ENCODE measurements around the gene RHOC.

RHOC gene

DNA sequence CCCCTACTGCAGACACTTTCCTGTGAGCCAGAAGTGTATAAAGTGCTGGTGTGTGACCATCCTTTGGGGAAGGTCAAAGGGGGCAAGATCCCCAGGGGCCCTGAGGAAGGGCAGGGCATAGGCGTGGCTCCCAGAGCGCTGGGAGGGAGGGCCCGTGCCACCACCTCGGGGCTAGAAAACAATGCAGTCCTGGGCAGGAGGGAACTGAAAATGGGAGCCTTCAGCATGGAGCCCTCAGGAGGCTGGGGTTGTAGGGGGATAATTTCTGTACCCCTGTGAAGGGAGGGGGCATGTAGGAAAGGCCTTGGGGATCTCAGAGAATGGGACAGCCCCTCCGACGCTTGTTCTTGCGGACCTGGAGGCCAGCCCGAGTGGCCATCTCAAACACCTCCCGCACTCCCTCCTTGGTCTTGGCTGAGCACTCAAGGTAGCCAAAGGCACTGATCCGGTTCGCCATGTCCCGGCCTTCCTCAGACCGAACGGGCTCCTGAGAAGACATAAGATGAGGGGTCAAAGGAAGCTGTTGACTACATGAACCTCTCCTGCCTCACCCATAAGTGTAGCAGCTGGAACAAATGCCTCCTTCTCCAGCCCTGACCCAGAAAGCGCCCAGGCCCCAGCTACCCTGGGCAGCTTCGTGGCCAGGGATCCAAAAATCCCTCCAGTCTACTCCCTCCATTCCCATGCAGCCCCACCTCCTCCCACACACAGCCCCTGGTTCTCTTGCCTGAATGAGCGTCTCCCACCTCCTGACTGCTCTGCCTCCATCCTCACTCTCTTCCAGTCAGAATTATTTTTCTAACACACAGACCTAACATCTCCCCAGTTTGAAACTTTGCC is 5.5 kb downstream of the RHOC start:
- DNase-seq: no peak

DNA sequence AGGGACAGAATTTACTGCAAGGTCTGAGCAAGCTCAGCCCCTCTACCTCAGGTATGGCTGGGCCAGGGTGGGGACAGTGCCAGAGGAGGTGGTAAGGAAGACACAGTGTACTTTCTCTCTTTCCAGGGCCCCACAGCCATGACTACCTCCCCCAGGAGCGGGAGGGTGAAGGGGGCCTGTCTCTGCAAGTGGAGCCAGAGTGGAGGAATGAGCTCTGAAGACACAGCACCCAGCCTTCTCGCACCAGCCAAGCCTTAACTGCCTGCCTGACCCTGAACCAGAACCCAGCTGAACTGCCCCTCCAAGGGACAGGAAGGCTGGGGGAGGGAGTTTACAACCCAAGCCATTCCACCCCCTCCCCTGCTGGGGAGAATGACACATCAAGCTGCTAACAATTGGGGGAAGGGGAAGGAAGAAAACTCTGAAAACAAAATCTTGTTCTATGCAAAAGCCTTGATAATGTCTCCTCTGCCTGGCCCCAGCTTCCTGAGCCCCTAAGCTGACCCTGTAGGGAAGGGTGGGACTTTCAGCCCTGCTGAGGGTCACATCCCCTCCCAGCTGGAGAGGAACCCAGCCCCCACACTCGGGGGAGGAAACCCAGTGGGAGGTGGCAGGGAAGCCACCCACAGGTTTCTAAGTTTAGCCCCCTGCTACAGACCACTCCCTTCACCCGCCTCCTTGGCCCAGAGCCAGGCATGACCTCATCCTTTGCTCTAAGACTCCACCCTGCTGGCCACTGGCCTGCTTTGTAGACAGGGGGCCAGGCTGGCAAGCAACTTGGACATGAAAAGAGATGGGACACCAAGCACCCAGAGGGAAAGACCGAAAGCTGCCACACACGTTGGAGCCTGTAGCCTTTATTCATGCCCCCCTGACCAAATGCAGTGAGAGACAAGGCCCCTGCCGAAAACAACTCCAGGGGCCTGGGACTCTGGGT is 6.4 kb downstream of the RHOC start:
- peak; percentile 90 for DNase-seq

DNA sequence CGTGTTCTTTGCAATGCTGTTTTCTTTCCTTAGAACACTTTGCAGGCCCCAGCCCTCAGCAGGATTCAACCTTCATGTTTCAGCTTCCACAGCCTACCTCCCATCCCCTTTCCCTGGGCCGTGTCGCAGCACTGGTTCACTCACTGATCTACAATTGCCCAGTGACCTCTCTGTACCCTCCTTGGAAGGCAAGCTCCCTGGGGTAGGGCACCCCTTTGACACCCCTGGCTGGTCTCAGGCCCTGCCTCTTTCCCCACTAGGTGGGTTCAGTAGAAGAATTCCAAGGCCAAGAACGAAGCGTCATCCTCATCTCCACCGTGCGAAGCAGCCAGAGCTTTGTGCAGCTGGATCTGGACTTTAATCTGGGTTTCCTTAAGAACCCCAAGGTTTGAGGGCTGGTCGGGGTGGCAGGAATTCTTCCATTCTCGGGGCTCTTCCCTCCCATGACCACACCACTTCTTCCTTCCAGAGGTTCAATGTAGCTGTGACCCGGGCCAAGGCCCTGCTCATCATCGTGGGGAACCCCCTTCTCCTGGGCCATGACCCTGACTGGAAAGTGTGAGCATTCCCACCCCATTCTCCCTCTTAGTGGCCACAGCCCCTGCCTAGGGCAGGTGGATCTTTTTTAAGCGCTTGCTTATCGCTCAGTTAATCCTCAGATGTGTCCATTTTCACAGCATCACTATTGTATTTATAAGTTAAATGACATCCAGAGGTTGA is 7.3 kb downstream of the RHOC start:
- DNase-seq: no peak

DNA sequence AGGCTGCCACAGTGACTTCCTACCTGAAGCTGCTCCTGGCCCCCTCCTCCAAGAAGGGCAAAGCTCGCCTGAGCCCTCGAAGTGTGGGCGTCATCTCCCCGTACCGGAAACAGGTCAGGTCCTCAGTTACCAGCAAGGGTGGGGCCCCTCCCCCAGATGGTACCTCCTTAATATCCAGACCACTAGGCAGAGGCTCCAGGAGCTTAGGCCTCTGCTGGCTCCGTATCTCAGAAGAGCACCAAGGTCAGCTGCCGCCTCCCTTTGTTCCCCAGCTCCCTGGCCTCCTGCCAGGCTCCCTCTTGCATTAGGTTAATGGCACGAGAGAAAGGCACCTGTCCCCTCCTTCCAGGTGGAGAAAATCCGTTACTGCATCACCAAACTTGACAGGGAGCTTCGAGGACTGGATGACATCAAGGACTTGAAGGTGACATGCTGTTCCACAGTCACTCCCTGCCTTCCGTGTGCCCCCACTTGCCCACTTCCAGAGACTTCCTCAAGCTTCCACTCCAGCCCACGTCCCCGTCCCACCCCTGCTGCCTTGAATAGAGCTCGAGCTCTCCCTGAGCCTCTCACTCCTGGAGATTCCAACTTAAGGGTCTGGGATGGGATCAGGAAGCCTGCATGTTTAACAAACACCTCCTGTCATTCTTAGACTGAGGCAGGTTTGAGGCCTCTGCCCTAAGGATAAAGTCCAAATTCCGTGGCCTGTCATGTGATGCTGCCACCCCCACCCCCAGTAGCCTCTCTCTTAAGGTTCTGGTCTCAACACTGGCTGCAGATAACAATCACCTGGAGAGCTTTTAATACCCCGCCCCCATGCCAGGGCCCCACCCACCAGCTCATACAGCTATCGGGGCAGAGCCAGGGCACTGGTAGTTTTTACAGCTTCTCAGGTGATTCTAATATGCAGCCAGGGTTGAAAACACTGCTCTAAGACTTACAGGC is 8.3 kb downstream of the RHOC start:
- peak; percentile 62 for DNase-seq

DNA sequence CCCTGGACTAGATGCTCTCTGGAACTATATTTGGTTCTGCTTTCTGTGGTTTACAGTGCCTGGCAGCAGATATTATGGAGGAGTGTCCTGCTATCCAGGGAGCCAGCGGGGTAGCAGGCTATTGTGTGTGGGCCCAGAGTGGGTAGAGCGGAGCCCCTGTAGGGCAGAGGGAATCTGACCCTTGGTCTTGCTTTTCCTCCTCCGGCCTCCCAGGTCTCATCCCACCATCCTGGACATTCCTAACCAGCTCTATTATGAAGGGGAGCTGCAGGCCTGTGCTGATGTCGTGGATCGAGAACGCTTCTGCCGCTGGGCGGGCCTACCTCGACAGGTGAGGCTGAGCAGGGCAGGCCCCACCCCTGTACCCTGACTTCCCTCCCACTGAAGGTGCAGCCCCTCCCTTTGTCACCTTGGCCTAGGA is 9.1 kb downstream of the RHOC start:
- no peak for DNase-seq

DNA sequence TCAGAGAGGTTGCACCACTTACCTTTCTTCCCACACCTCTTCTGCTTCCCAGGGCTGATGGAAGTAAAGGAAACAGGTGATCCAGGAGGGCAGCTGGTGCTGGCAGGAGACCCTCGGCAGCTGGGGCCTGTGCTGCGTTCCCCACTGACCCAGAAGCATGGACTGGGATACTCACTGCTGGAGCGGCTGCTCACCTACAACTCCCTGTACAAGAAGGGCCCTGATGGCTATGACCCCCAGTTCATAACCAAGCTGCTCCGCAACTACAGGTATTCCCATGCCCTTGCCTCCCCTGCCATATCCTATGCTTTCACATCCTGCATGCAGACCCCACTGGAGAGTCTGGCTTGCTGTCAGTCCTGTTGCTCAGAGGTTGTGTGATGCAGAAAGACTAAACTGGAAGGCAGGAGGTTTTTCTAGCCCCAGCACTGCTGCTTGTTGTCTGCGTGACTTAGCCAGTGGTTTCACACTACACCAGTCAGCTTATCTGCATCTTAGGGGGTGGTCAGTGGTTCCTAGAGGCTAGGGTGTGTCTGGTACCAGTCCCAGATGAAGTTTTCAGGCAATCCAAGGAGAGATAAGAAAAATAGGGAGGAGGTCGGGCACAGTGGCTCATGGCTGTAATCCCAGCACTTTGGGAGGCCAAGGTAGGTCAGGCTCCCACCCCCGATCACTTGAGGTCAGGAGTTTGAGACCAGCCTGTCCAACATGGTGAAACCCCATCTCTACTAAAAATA is 10.2 kb downstream of the RHOC start:
- no peak for DNase-seq

DNA sequence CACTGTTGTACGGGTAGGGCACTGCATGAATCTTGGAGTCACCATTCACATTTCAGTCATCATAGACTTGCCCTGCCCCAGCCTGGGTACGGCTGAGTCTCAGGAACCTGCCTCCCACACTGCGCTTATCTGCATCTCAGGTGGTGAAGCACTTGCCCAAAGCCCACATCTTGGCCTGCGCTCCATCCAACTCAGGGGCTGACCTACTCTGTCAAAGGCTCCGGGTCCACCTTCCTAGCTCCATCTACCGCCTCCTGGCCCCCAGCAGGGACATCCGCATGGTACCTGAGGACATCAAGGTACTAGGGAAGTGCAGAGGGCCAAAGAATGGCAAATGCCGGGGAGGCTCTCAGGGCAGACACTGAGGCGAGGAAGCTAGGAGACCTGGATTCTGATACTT is 11.7 kb downstream of the RHOC start:
- DNase-seq: no peak

DNA sequence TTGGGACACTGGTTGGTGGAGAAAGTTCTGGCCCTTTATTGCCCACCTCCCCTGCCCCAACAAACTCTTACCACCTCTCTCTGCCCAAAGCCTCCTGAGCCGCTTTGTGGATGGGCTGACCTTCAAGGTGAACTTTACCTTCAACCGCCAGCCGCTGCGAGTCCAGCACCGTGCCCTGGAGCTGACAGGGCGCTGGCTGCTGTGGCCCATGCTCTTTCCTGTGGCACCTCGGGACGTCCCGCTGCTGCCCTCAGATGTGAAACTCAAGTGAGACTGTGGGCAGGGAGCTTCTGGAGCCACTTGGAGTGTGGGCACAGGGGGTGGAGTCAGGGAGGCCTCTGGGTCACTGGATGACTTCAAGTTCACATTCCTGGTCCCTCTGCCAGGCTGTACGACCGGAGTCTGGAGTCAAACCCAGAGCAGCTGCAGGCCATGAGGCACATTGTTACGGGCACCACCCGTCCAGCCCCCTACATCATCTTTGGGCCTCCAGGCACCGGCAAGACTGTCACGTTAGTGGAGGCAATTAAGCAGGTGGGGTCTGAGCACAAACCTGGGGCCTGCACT is 12.5 kb downstream of the RHOC start:
- no peak for DNase-seq

DNA sequence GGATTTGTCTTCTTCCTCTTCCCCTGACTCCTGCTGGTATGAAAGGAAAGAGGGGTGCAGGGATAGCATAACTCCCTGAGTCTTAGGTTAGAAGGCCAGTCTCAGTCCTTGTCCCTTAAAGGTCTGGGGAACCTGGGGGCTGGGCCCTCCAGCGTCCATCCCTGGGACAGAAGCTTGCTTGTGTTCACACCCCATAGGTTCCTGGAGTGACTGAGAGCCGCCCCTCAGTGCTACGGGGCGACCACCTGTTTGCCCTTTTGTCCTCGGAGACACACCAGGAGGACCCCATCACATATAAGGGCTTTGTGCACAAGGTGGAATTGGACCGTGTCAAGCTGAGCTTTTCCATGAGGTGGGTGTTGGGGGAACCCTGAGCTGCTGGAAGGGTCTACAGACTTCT is 13.1 kb downstream of the RHOC start:
- no peak for DNase-seq

DNA sequence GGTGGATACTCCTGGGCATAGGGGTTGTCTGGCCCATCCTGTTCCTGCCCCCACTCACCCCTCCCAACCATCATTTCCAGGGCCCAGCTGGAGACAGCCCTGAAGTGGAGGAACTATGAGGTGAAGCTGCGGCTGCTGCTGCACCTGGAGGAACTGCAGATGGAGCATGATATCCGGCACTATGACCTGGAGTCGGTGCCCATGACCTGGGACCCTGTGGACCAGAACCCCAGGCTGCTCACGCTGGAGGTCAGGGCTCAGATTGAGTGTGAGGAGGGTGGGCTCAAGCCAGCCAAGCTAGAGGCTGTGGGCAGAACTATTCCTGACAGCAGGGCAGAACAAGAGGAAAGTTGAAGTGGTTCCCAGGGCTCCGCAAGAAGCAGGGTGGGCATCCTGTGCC is 14.2 kb downstream of the RHOC start:
- DNase-seq: no peak

DNA sequence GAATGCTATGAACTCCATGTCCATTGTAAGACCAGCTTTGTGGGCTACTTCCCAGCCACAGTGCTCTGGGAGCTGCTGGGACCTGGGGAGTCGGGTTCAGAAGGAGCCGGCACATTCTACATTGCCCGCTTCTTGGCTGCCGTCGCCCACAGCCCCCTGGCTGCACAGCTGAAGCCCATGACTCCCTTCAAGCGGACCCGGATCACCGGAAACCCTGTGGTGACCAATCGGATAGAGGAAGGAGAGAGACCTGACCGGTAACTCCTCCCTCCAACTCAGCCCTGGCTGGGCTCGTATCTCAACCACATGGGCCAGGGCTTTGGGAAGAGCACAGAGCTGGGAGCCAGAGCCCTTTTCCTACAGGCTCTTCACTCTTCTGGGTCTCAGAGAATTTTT is 17.1 kb downstream of the RHOC start:
- DNase-seq: no peak

DNA sequence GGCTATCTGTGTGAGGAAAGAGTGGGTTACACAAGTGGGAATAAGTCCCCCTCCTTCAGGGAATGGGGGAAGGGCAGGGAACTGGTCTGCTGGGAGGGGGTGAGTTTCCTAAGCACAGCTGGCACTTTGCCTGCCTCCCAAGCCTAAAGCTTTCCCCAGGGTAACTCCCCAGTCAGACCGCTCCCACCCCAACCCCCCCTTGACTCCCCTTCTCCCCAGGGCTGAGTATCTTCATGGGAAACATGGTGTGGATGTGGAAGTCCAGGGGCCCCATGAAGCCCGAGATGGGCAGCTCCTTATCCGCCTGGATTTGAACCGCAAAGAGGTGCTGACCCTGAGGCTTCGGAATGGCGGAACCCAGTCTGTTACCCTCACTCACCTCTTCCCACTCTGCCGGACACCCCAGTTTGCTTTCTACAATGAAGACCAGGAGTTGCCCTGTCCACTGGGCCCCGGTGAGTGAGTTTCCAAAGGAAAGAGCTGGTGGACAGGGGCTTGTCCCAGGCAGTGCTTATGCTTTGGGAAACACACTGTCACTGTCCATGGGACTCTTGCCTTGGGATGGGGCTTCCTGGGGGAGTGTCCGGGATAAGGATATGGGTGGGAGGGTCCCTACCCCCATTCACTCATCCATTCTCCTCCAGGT is 17.6 kb downstream of the RHOC start:
- DNase-seq: no peak

DNA sequence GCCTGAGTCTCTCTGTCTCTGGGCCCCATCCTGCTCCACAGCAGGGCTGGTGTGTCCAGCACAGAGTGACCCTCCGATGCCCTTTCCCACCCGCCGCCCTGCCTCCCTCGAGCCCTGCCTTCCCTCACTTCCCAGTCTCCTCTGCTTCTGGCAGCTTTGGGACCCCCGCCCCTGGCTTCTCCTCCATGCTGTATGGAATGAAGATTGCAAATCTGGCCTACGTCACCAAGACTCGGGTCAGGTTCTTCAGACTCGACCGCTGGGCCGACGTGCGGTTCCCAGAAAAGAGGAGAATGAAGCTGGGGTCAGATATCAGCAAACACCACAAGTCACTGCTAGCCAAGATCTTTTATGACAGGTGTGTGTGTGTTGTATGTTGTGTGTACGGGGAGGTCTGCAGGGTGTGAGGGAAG is 18.1 kb downstream of the RHOC start:
- DNase-seq: no peak

DNA sequence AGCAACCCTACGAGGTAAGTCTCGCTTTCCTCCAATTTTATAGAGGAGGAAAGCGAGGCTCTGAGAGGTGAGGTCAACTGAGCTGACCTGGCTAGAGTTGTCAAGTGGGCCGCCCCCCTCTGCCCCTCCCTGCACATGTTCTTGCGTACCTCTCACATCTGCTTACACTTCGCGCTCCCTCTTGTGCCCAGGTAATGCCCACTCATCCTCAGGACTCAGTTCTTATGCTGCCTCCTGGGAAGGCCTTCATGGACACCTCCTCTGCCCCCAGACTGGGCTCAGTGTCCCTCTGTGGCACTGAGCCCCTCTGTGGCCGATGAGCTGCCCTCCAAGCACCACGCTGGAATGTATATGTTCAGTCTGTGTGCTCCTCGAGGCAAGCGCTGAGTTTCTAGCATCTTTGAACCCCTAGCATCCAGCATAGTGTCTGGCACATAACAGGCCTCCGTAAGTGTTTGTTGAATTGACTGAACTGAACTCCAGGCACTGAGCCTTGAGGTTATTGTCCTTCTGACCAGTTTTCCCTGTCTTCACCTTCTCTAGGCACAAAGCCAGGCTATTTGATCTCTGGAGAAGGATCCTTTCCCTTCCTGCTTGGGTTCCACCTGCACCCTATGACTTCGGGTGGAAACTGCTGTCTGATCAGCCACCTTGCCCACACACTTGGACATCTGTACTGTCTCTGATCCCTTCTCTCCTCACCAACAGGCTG is 19.0 kb downstream of the RHOC start:
- no peak for DNase-seq

DNA sequence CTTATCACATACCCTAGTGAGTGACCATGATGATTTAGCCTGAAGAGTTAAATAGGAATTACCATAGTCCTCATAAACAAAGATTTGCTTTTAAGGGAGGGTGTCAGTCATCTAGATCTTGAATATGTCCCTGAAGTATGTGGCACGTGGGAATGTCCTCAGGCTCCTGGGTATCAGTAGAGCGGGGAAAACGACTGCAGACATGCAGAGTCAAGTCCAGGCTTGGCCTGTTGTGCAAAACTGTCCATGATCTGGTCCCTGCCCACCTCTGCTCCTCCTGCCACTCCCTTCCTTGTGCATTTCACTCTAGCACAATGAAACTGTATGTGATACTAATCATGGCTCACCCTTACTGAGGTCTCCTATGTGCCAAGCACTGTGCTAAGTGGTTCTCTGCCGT is 19.6 kb downstream of the RHOC start:
- no peak for DNase-seq

DNA sequence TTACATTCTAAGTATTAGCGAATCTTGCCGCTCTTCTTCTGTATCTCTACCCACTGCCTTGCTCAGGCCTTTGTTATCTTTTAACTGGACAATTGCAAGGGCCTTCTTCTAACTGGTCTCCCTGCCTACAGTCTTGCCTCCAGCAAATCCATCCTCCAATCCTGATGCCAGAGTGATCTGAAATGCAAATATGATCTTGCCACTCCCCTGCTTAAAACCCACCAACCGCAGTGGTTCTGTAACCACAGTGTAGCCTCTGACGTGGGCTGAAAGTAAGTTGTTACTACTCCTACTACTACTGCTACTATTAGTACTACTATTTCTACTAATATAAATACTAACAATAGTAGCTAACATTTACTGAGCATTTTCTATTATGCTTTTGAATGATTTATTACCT is 20.1 kb downstream of the RHOC start:
- DNase-seq: no peak

DNA sequence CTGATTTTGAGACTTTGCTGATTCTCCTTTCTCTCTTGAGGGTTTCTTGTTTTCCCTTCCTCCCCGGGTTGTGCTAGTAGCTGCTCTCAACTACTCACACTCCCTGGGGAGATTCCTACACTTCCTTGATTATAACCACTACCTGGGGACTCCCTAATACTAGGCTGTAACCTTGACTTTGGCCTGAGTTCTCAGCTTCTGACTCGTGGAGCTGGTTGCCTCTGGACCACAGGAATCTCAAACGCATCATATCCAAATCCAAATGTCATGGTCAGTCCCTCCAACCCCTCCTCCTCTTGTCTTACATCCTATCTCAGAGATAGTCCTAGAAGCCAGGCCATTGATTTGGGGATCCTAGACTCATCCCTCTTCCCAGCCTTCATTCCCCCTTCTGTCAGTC is 20.5 kb downstream of the RHOC start:
- no peak for DNase-seq

DNA sequence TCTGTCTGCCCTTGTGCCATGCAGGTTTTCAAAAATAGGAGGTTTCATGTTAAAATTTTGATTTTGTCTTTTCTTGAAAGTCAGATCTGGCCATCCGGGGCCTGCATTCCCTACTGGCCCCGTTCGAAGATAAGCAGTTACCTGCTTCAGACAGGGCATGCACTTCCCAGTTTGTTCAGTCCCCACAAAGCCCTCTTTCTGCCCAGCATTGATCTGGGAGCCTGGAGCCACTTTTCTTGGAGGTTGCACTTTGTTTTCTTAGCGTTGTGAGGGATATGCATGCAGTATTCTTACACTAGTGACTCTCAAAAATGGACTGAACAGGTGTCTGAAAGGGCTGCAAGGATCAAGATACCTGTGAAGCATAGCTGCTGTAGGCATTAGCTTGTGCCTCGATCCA is 21.0 kb downstream of the RHOC start:
- no peak for DNase-seq

DNA sequence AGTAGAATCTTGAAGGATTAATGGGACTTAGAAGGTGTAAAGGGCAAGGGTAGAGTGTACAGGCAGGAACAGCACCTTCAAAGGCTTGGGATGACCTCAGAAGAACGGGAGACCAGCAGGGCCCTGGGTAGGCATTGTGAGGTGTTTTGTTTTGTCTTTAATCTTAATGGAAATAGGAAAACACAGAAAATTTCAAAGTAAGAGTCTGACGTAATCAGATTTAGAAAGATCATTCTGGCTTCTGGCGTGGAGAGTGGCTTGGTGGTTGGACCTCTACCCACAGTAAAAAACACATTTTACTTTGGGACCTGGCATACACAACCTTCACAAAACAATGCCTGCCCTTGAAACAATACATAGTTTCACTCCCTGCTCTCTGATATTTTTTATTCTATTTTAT is 28.3 kb downstream of the RHOC start:
- no peak for DNase-seq

DNA sequence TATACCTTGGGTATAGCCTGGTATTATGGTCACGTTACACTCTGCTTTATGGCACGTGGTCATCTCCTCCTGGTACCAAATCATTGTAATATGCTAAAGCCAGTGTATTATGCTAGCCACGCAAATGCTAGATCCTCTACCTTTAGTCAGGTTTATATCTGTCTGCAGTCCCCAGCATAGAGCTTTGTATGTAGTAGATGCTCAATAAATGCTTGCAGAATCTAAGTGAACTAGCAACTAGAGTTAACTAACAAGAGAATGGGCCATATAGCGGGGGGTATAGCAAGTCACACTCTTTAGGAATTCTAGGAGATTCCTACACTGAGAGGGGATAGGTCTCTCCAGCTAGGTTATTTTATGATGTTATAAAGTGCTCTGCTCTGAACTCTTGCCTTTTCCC is 29.4 kb downstream of the RHOC start:
- no peak for DNase-seq
